Peyer's patch (tissue), 4 donors: ENCODE data around the gene ABCD3. TPM values are rescaled to one million over a fixed set of nuclear protein-coding genes. Genes with fewer than 3 reads are reported as not detected.
"Not testable (repeated sequence)": the region's sequence is repeated elsewhere in the genome, so short reads cannot be mapped to it uniquely, and the experiment has no call there.

Experiments
- DNase-seq, 3 donors: peaks; one replicate each; pipeline ENCODE4 v3.0.0-alpha.2; 2017 to 2019
- H3K27ac ChIP-seq, 4 donors: fragments of 200-600 bp; sonication (generic); one replicate each; pipeline ENCODE4 v1.5.1; 2016 to 2019
- H3K27me3 ChIP-seq, 2 donors: fragments of 200-600 bp; sonication (generic); one replicate each; pipeline ENCODE4 v1.5.1; 2019
- H3K36me3 ChIP-seq, 3 donors: fragments of 200-600 bp; sonication (generic); one replicate each; pipeline ENCODE4 v1.5.1; 2016 to 2019
- H3K4me1 ChIP-seq, 4 donors: fragments of 200-600 bp; sonication (generic); one replicate each; pipeline ENCODE4 v1.5.1; 2016 to 2019
- H3K4me3 ChIP-seq, 4 donors: fragments of 200-600 bp; sonication (generic); 1 replicate in 3 of 4; 2 replicates in 1 of 4; pipeline ENCODE4 v1.5.1; 2016 to 2019; ENCODE audit warnings: mild to moderate bottlenecking in 1 of 4
- H3K9me3 ChIP-seq, 4 donors: fragments of 200-600 bp; sonication (generic); one replicate each; pipeline ENCODE4 v1.5.1; 2016 to 2019; ENCODE audit warnings: mild to moderate bottlenecking in 1 of 4
- CTCF ChIP-seq, 6 experiments: fragments of 450-650 bp in 4 of 6; fragments of 200-600 bp in 2 of 6; sonication (generic) in 1 of 6; IDR thresholded peaks; one replicate each; pipeline ENCODE4 v1.5.1; 2017 to 2019; ENCODE audit warnings: antibody characterized with exemption in 6 of 6, mild to moderate bottlenecking in 3 of 6, moderate library complexity in 1 of 6
- POLR2A ChIP-seq, 2 donors: fragments of 450-650 bp; IDR thresholded peaks; one replicate each; pipeline ENCODE4 v1.5.1; 2017; ENCODE audit warnings: antibody characterized with exemption in 2 of 2, mild to moderate bottlenecking in 2 of 2, moderate library complexity in 2 of 2
- total RNA-seq, 4 donors: library from RNA; depleted of rRNA; stranded (reverse); fragments of >200 nt; gene quantifications; one replicate each; pipeline ENCODE4 v1.1.0, GENCODE V29; 2016

Gene ABCD3
- total RNA-seq, 4 donors from 2014 or later, result 22.3 to 66.6 (median 57.0) TPM

- Histone ChIP-seq H3K36me3 (no peaks in the 10 kb centered on the region), H3K4me3 (no peak overlapping the region), H3K9me3 (no peaks in the 10 kb centered on the region), H3K27me3 (no peaks in the 10 kb centered on the region), H3K27ac (peak overlapping the region in 2 of 4 donors; percentile 35 to 42), H3K4me1 (no peaks in the 10 kb centered on the region)
- TF ChIP-seq CTCF (IDR thresholded peaks at IDR 0.05) (no peak), POLR2A (IDR thresholded peaks at IDR 0.05) (no peak)
- DNase-seq, result peak in 1 of 3 donors; percentile 48
Measured at GRCh38 chr1:94562519-94563260, 144.5 kb downstream of the ABCD3 start.

GRCh38 chr1:94565901-94566300 lies 147.7 kb downstream of the ABCD3 start:
- no peaks in the 10 kb centered on the region for H3K27me3 ChIP-seq
- H3K4me1 ChIP-seq, result no peaks in the 10 kb centered on the region

DNA sequence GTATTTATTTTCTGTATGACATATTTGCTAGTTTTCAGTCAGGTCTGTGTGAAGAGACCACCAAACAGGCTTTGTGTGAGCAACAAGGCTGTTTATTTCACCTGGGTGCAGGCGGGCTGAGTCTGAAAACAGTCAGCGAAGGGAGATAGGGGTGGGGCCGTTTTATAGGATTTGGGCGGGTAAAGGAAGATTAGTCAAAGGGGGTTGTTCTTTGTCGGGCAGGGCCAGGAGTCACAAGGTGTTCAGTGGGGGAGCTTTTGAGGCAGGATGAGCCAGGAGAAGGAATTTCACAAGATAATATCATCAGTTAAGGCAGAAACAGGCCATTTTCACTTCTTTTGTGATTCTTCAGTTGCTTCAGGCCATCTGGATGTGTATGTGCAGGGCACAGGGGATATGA lies 148.2 kb downstream of the ABCD3 start:
- not testable (repeated sequence) for H3K36me3 ChIP-seq, H3K9me3 ChIP-seq, DNase-seq, H3K27me3 ChIP-seq, H3K4me3 ChIP-seq, H3K4me1 ChIP-seq, H3K27ac ChIP-seq

More at GRCh38 chr1:94565901-94566300, 147.7 kb downstream of the ABCD3 start:
- Histone ChIP-seq H3K9me3 (peaks cover 0 to 4% (median 0%) of the 10 kb centered on the region in 4 donors), H3K27ac (no peak overlapping the region), H3K36me3 (no peaks in the 10 kb centered on the region), H3K4me3 (no peak overlapping the region)
- DNase-seq, result no peak
- no peak for TF ChIP-seq POLR2A (IDR thresholded peaks at IDR 0.05)
- TF ChIP-seq CTCF (IDR thresholded peaks at IDR 0.05), result no peak

- not testable (repeated sequence) for DNase-seq, H3K4me3 ChIP-seq, H3K27me3 ChIP-seq, H3K4me1 ChIP-seq, H3K27ac ChIP-seq, H3K9me3 ChIP-seq, H3K36me3 ChIP-seq
Measured at GRCh38 chr1:94567975-94568607, 149.9 kb downstream of the ABCD3 start.

Other genes with a start within 250 kb of the ABCD3 start
- gene ARHGAP29, start 180.8 kb upstream of the ABCD3 start, total RNA-seq, result 10 to 100 TPM in 1 of 4 donors, 1 to 10 TPM in 3; 4.9 to 29.7 (median 8.7) TPM
- 100 to 1,000 TPM in 3 of 4 donors, 10 to 100 TPM in 1; 76.9 to 445 (median 137) TPM for gene F3, start 123.4 kb downstream of the ABCD3 start, total RNA-seq